Medulla oblongata (tissue), 1 donor: ENCODE results near the gene DNASE1L2.
"Not testable (repeated sequence)": the region's sequence is repeated elsewhere in the genome, so short reads cannot be mapped to it uniquely, and the experiment has no call there.

ENCODE experiments used
- DNase-seq: peaks from one replicate; pipeline ENCODE4 v3.0.0-alpha.2; 2015; ENCODE audit errors: extremely low spot score

Gene DNASE1L2

DNA sequence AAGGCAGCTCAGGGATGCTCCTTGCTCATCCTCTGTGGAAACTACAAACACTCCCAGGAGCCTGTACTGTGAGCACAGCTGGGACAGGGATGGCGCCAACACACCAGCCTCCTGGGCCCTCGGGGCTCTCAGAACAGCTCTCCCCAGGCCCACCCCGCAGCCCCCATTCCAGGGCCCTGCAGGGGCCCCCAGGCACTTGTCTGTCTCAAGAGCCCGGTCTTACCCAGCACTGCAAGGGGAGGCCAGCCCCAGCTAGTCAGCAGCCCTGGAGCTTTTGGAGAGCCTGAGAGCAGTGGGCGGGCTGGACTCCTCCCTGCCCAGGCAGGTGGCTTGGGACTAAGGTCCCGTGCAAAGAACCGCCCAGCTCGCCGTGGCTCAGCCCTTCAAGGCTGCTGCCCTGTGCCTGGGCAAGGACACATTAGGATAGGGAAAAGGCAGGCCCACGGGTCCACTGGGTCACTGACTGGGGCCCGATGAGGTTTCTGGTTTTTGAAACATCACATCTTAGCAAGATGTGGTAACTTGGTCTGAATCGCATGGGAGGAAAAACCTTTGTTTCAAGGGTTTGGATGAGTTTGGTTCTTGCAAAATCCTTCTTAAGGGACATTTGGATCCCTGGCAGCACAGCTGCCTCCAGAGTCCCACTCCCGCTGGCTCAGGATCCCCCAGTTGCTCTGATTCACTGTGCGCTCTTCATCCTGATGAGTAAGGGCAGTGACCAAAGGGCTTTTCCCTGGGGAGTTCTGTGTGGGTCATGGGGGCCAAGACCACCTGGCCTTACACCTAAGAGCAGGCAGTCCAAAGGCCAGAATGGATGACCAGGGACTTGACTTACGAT, 2.8 kb downstream of the DNASE1L2 start:
- DNase-seq = no peak

GRCh38 chr16:2240331-2240730, 4.1 kb downstream of the DNASE1L2 start:
- not testable (repeated sequence) for DNase-seq

GRCh38 chr16:2242598-2242997, 6.4 kb downstream of the DNASE1L2 start:
- DNase-seq = no peak

- no peak for DNase-seq
Measured at GRCh38 chr16:2243031-2243528, 6.8 kb downstream of the DNASE1L2 start.

- DNase-seq = no peak
Measured at GRCh38 chr16:2243781-2244180, 7.5 kb downstream of the DNASE1L2 start.

DNA sequence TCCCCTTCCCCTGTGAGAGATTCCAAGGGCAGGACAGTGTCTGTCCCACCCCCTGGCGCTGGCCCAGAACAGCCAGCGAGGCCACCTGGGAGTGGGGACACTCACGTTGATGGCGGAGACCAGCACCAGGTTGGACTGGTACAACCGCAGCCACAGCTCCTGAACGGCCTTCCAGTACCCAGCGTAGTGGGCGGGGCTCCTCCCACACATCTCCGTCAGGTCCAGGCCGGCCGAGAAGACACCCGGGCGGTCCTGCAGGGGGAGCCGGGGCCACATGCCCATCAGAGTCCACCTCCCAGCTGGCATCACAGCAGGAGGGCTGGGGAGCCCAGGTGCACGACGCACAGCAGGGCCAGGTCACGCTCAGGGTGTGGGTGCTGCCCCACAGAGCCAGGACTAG, 8.1 kb downstream of the DNASE1L2 start:
- no peak for DNase-seq

GRCh38 chr16:2244926-2245795, 8.9 kb downstream of the DNASE1L2 start:
- DNase-seq = no peak

DNA sequence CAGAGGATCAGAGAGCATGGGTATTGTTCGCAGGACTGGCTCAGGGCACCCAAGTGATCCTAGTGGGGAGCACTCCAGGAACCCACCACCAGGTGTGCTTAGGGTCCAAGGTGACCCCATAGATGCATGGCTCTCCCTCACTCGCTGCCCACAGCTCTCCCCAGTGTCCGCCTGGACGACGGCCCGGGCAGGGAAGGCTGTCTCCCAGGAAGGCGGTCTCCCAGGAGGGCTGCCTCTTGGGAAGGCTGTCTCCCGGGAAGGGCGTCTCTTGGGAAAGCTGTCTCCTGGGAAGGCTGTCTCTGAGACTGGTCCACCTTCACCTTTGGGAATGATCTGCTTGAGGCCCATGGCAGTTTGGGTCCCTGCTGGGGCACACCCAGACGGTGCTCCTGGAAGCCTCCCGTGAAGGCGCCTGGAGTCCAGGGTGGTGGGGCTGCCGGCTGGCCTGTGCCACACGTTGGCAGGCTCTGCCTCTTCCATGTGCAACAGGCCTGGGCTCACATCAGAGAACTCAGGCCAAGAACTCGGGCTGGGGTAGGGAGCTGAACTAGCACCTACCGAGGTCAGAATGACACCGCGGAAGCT, 10.1 kb downstream of the DNASE1L2 start:
- no peak for DNase-seq

DNA sequence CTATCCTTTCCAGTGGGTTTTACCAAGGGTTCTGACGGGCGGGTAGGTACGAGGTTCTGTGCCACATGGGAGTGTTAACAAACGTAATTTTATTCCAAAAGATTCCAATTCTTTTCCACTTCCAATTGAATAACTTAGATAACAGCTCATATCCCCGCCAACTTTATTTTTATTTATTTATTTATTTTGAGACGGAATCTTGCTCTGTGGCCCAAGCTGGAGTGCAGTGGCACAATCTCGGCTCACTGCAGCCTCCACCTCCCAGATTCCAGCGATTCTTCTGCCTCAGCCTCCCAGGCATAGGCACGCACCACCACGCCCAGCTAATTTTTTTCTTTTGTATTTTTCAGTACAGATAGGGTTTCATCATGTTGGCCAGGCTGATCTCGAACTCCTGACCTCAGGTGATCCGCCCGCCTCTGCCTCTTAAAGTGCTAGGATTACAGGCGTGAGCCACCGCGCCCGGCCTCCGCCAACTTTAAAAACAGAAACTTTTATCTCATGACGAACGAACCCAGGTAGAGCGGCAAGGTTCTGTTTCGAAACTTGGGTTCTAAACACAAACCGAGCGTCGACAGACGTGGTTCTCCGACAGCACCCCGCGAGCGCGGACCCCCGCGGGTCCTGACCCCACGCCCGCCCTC, 14.5 kb downstream of the DNASE1L2 start:
- no peak for DNase-seq

DNA sequence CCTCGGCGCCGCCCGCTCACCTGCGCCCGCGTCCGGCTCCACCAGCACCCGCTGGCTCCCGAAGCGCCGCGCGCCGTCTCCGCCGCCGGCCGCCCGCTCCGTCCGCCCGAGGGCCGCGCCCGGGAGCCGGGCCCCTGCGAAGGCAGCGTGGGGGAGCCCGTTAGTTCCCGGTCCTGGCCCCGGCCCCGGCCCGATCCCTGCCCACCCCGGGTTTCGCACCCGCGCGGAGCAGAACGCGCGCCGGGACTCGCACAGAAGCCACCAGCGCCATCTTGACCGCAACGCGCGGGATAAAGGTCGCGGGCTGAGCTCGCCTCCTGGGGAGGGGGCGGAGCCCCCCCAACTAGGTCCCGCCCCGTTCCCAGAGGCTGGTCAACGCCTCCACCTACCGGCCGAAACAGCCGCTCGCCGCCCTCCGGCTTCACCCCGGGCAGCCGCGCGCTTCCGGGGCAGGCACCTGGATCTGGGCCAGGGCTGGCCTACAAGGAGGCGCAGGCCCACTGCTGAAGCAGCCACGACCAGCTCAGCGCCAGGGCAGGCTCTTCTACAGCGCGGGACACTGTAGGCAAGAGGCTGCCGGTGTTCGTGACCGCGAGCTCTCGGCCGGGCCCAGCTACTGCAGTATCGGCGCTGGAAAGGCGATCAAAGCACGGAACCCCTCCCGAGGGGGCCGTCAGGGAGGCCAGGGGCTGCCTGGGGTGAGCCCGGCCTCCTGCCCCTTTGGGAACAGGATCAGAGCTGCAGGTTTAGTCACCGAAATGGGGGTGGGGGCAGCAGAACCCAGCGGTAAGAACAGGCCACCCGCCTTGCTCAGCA, 15.3 kb downstream of the DNASE1L2 start, which contains the start of gene ECI1:
Gene ECI1, minus strand, starts transcription at position 292 of the 816 bp plus-strand sequence. Its CDS starts 21 bp downstream, at position 271.
- peak; percentile 96 for DNase-seq

GRCh38 chr16:2252806-2253148, 16.5 kb downstream of the DNASE1L2 start:
- DNase-seq = no peak

- DNase-seq = no peak
Measured at GRCh38 chr16:2253293-2253692, 17.0 kb downstream of the DNASE1L2 start.

GRCh38 chr16:2256531-2257140, 20.4 kb downstream of the DNASE1L2 start:
- no peak for DNase-seq

DNA sequence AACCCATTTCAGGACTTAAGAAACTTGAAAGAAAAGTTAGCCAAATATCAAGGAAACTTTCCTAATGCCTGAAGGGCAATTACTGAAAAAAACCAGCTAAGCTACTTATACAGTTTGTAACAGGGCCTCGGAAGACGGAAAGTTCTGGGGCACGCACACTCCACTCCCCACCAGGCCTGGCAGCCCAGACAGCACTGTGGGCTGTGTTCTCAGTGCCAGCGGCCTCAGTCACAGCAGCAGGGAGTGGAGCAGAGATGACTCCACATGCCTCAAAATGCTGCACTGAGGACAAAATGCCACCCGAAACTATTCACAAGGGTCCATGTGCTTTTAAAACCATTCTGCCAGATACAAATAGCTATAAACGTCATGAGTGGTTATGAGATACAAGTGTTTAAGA, 21.5 kb downstream of the DNASE1L2 start:
- DNase-seq = no peak

DNA sequence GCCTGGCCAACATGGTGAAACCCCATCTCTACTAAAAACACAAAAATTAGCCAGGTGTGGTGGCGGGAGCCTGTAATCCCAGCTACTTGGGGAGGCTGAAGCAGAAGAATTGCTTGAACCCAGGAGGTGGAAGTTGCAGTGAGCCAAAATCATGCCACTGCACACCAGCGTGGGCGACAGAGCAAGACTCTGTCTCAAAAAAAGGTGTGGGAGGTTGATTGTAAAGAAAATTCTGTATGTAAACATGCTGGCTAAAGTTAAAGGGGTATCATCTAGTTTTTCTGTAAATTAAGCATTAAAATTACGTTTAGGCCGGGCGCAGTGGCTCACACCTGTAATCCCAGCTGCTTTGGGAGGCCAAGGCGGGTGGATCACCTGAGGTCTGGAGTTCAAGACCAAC, 22.3 kb downstream of the DNASE1L2 start:
- not testable (repeated sequence) for DNase-seq

DNA sequence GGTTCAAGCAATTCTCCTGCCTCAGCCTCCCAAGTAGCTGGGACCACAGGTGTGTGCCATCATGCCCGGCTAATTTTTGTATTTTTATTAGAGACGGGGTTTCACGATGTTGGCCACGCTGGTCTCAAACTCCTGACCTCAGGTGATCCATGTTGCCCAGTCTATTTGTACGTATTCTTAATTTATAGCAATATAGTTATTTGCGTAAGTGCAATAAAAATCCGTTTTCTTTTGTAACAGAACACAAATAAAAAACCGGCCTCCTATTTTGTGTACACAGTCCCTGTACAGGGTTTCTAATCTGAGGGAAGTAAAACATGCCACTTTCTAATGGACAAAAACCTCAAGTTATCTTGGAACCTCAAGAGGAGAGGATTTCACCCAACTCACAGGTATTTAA, 24.0 kb downstream of the DNASE1L2 start:
- DNase-seq = no peak

DNA sequence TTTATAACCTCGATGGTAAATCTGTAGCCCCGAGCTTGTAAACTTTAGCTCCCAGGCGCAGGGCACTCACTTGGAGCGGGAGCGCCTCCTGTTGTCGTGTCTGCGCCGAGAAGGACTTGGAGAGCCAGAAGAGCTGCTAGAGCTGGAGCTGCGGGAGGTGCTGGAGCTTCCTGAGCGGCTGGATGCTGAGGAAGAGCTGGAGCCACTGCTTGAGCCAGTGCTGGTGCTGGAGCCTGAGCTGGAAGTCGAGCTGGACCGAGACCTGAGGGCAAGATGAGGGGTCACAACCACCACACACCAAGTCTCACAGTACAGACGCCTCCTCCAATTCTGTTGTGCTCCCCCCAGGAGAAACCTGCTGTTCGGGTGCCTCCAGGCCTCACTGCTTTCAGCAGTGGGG, 26.8 kb downstream of the DNASE1L2 start:
- DNase-seq = not testable (repeated sequence)

DNA sequence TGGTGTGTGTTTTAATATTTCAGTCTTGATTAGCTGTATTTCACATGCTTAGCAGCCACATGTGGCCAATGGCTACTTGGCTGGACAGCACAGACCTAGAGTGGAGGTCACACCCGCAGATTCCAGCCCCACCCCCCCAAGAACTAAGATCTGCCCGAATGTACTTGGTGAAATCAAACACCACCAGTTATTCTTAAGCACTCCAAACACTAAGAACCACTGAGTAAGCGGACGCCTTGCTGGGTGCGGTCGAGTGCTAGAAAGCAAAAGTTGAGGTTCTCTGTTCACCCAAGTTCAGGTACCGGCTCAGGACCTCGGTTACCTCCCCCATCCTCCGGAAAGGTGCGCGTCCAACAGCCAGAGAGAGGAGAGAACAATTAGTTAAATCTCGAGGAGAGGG, 30.6 kb downstream of the DNASE1L2 start:
- DNase-seq = not testable (repeated sequence)

GRCh38 chr16:2267505-2267912, 31.3 kb downstream of the DNASE1L2 start:
- not testable (repeated sequence) for DNase-seq

- DNase-seq = peak; percentile 96
Measured at GRCh38 chr16:2267913-2268666, 31.8 kb downstream of the DNASE1L2 start, which contains the start of gene RNPS1. TSS of gene RNPS1 (minus strand) at chr16:2268126. CDS start at chr16:2264643, 3,483 bp downstream.
